ENCODE results near the gene ENO2. TPM values are rescaled to one million over a fixed set of nuclear protein-coding genes. Genes with fewer than 3 reads are reported as not detected.

Gene ENO2
- total RNA-seq, 2 experiments from 2014 or later = 133 to 141 TPM

DNA sequence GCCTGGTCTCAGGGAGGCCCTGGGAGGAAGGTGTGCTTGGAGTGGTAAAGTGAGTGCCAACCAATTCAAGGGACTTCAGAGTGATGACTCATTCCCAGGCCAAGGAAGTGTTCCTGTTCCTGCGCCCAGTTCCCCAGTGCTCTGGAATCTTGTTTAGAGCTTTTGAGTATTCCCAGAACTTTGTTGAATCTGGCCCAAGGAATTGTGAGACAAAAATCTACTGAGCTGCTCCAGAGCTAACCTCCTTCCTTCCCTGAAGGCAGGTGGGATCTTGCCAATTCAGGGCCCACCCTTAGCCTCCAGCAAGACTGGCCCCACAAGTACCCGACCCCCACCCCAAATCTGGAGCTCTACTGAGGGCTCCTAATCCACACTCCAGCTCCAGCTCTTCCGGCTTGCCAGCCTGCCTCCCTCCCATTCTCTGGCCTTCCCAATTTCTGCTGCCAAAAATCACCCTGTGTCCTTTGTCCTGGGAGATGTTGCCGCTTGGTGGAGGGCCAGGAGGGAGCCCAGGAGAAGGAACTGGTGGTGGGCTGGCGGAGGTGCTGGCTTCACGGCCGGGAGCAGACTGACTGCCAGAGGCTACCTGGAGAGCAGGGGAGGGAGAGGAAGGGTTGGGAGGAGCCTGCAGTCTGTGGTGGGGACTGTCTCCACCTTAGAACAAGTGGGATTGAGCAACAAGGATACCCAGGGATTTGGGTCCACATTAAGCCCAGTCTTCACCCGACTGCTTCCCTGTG, 11.3 kb downstream of the ENO2 start:
- DNase-seq = no peak
- Mint-ChIP-seq H3K27ac (peak overlapping the region; percentile 2), H3K27me3 (ENCODE audit: low read depth) (no peaks in the 10 kb centered on the region), H3K9me3 (ENCODE audit: insufficient read depth) (no peaks in the 10 kb centered on the region), H3K4me1 (ENCODE audit: low read depth) (peaks cover 65% of the 10 kb centered on the region), H3K4me3 (peak overlapping the region; percentile 31), H3K36me3 (ENCODE audit: low read depth) (peaks cover 32% of the 10 kb centered on the region)
- ChIA-PET CTCF (interaction anchor here (0.8 to 8.0 kb wide), 18 partner anchors 11 to 187 kb away, joined by 3 to 106 read pairs (median 6); partner anchors contain the start of genes C12orf57, C1RL, LPCAT3 and RNU7-1), POLR2A (interaction anchor here (0.6 to 8.3 kb wide), 11 partner anchors 12 to 192 kb away, joined by 3 to 94 read pairs (median 5); partner anchors contain the start of genes C12orf57, ENO2, LPCAT3 and RNU7-1)
- no peak for ATAC-seq

DNA sequence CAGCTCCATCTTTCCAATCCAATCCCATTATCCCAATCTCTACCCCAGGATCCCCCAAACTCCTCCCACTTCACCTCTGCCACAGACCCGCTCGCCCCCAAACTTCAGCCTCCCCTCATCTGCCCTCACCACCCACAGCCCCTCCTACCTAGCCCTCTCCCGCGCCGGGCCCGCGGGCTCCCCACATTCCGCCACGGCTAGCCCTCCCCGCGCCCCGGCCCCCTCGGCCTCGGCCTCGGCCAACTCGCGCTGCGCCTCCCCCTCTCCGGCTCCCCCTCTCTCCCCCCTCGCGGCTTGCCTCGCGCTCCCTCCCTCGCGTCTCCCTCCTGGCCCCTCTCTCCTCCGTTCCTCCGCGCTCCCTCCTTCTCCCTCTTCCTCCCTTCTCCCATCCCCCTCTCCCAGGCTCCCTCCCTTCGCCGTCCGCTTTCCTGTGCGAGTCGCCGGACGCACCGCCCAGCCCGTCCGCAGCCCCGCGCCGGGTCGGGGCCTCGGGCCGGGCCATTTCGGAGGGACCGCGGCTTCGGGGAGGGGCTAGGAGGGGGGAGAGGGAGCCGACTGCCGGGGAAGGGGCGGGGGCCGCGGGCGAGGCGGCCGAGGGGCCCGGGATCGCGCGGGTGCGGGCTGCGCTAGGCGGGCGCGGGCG, 13.1 kb downstream of the ENO2 start, which contains the start of gene ATN1:
Gene ATN1, plus strand, starts transcription at position 581 of the 643 bp plus-strand sequence. CDS start 6,043 bp downstream, outside the sequence.
- ChIA-PET CTCF (interaction anchor here (0.7 to 8.0 kb wide), 7 partner anchors 9 to 182 kb away, joined by 3 to 106 read pairs (median 14); partner anchors contain the start of genes C12orf57, RNU7-1, SPSB2 and TPI1), POLR2A (interaction anchor here (0.8 to 8.3 kb wide), 5 partner anchors 10 to 59 kb away, joined by 3 to 94 read pairs (median 17); partner anchors contain the start of genes C12orf57, RNU7-1 and TPI1)
- peak; percentile 34 for ATAC-seq

DNA sequence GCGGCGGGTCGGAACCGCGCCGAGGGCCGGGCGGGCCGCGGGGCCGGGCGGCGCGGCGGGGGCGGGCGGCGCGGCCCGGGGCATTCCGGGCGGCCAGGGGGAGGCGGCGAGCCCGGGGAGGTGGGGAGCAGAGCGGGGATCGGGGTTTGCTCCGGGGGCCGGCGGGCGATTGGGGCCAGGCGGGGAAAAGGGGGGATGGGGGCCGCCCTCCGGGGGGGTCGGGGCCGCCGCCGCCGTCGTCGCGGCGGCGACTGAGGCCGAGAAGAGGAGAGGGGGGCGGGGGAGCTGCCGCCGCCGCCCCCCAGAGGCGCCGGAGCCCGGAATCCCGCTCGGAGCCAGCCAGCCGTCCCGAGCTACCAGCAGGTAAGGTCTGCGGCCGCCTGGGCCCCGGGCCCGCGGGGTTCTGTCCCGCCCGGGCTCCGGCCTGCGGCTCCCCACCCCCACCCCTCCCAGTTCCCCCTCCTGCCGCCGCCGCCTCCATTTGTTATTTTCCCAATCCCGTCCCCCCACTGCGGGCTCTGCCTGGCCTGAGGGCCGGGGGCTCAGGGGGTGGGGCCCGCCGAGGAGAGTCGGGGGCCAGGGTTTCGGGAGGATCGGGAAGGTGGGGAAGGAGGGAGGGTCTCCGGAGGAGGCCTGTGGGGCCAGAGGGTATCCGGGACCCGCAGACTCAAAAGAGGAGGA, 13.8 kb downstream of the ENO2 start:
- H3K36me3 Mint-ChIP-seq (ENCODE audit: low read depth) = peaks cover 13% of the 10 kb centered on the region
- H3K4me1 Mint-ChIP-seq (ENCODE audit: low read depth) = peaks cover 69% of the 10 kb centered on the region
- H3K4me3 Mint-ChIP-seq = peak overlapping the region; percentile 72
- no peaks in the 10 kb centered on the region for H3K9me3 Mint-ChIP-seq (ENCODE audit: insufficient read depth)
- H3K27ac Mint-ChIP-seq = peak overlapping the region; percentile 36
- ChIA-PET CTCF (interaction anchor here (0.7 to 8.0 kb wide), 5 partner anchors 9 to 60 kb away, joined by 3 to 106 read pairs (median 3); partner anchors contain the start of genes C12orf57, RNU7-1 and TPI1), POLR2A (interaction anchor here (1.1 to 8.3 kb wide), 4 partner anchors 9 to 16 kb away, joined by 3 to 94 read pairs (median 34); partner anchors contain the start of genes C12orf57 and RNU7-1)
- H3K27me3 Mint-ChIP-seq (ENCODE audit: low read depth) = no peaks in the 10 kb centered on the region
- DNase-seq (no peak), ATAC-seq (peak; percentile 4)

More for the DNA sequence above, 13.1 kb downstream of the ENO2 start, which contains the start of gene ATN1:
- Mint-ChIP-seq H3K4me1 (ENCODE audit: low read depth) (peaks cover 68% of the 10 kb centered on the region), H3K4me3 (peak within 1 kb of the TSS; percentile 78), H3K36me3 (ENCODE audit: low read depth) (peaks cover 16% of the 10 kb centered on the region), H3K27ac (peak within 1 kb of the TSS; percentile 53), H3K27me3 (ENCODE audit: low read depth) (no peaks in the 10 kb centered on the region), H3K9me3 (ENCODE audit: insufficient read depth) (no peaks in the 10 kb centered on the region)
- peak; percentile 51 for DNase-seq

DNA sequence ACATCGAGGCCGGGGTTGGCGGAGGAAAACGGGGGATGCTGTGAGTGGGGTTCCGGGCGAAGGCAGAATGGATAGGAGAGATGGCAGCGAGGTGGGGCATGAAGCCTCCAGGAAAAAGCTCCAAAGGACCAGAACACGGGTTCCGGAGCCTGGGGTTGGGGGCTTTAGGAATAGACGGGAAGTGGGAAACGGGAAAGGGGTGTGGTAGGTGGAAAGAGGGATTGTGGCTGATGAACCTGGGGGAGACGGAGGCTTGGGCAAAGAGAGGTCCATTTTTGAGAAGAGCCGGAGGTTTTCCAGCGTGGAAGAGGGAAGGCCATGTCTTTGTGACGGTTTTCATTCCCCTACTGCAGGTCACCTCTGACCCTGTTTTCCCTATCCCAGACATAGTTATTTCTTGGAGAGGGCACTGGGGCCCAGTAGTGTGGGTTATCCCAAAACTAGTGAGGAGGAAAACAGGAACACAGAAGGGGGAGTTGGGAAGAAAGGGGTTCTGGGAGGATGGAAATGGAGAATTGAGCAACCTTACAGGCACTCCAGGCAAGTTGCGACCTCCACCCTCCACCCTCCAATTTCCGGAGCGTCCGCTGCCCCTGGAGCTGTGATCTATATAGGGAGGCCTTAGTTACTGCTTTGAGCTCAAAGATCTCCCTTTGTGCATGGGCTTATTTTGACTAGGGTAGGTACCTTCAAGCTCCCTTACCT, 14.5 kb downstream of the ENO2 start:
- Mint-ChIP-seq H3K4me1 (ENCODE audit: low read depth) (peaks cover 71% of the 10 kb centered on the region), H3K36me3 (ENCODE audit: low read depth) (peaks cover 13% of the 10 kb centered on the region), H3K27ac (peak overlapping the region; percentile 36), H3K4me3 (peak overlapping the region; percentile 72), H3K9me3 (ENCODE audit: insufficient read depth) (no peaks in the 10 kb centered on the region), H3K27me3 (ENCODE audit: low read depth) (no peaks in the 10 kb centered on the region)
- ATAC-seq (no peak), DNase-seq (no peak)
- POLR2A ChIA-PET = interaction anchor here (1.1 to 8.3 kb wide), 4 partner anchors 9 to 16 kb away, joined by 3 to 94 read pairs (median 34); partner anchors contain the start of genes C12orf57 and RNU7-1
- CTCF ChIA-PET = interaction anchor here (0.7 to 8.0 kb wide), 7 partner anchors 8 to 61 kb away, joined by 3 to 106 read pairs (median 3); partner anchors contain the start of genes C12orf57, RNU7-1 and TPI1

DNA sequence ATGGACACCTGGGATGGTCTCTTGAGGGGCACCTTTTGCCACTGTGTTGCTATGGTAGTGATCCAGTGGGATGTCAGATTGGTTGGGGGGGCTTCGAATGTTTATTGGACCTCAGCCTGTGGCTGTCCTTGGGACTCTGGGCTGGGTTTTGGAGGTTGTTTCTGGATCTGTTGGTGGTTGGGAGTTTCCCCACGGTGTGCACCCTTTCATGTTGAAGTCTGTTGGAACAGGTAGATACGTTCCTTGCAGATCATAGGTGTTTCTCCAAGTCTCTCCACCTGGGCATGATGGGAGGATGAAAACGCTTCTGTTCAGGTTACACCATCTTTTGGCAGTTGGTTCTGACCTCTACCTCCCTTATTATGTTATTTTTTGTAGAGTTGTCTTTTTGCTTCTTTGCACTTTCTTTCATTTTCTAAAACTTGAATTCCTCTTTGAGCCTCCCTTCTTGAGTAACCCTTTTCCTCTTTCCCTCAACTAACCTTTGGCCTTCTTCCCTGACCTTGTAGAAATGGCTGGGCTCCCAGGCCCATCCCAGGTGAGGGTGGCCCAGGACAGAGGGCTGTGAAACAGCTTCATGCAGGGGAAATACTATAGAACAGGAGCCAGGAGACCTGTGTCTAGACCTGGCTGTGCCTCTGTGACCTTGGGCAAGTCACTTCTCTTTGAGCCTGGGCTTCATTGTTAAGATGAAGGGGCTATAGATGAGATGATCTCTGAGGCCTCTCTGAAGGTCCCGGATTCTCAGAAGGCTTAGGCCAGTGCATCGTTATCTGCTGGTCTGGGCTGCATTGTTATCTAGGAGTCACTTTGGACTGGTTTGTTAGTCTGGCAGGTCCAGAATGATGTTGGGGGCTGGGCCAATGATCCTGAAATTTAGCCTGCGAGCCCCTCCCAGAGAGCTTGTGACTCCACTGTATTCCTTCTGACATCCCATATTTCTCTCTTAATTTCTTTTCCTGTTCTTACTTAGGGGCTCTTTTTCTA, 15.4 kb downstream of the ENO2 start:
- peak overlapping the region; percentile 53 for H3K27ac Mint-ChIP-seq
- POLR2A ChIA-PET = interaction anchor here (0.6 to 8.3 kb wide), 5 partner anchors 8 to 60 kb away, joined by 3 to 94 read pairs (median 5); partner anchors contain the start of genes C12orf57 and RNU7-1
- H3K4me1 Mint-ChIP-seq (ENCODE audit: low read depth) = peaks cover 71% of the 10 kb centered on the region
- H3K9me3 Mint-ChIP-seq (ENCODE audit: insufficient read depth) = no peaks in the 10 kb centered on the region
- peaks cover 17% of the 10 kb centered on the region for H3K36me3 Mint-ChIP-seq (ENCODE audit: low read depth)
- H3K4me3 Mint-ChIP-seq = peak overlapping the region; percentile 72
- no peak for ATAC-seq
- CTCF ChIA-PET = interaction anchor here (0.8 to 8.0 kb wide), 4 partner anchors 7 to 35 kb away, joined by 3 to 106 read pairs (median 4); no protein-coding TSS in a partner anchor
- H3K27me3 Mint-ChIP-seq (ENCODE audit: low read depth) = no peaks in the 10 kb centered on the region
- DNase-seq = no peak

DNA sequence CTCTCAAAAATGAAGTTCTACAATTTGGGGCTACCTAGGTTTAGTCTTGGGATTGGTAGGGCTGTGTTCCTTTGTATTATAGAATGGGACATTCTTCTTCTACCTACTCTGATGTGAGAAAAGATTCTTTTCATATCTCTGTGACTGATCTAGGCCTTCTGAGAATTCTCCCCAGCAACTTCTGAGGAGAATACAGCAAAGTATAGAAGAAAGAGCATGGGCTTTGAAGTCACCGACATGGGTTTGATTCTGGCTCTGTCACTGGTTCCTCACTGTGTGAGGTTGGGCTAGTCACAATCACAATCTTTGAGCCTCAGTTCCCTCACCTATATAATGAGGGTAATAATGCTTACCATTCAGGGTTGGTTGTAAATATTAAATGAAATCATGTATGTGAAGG, 18.4 kb downstream of the ENO2 start:
- POLR2A ChIA-PET = interaction anchor here (4.9 kb wide), 1 partner anchor 11 kb away, joined by 48 read pairs; the partner anchor contains the start of genes C12orf57 and RNU7-1
- no peaks in the 10 kb centered on the region for H3K9me3 Mint-ChIP-seq (ENCODE audit: insufficient read depth)
- peak overlapping the region; percentile 79 for H3K27ac Mint-ChIP-seq
- CTCF ChIA-PET = interaction anchor here (0.7 to 9.8 kb wide), 5 partner anchors 5 to 60 kb away, joined by 3 to 106 read pairs (median 6); partner anchors contain the start of genes ATN1, C12orf57, RNU7-1 and SPSB2
- H3K4me1 Mint-ChIP-seq (ENCODE audit: low read depth) = peaks cover 74% of the 10 kb centered on the region
- no peaks in the 10 kb centered on the region for H3K27me3 Mint-ChIP-seq (ENCODE audit: low read depth)
- no peak overlapping the region for H3K4me3 Mint-ChIP-seq
- peak; percentile 16 for ATAC-seq
- peaks cover 33% of the 10 kb centered on the region for H3K36me3 Mint-ChIP-seq (ENCODE audit: low read depth)
- no peak for DNase-seq

DNA sequence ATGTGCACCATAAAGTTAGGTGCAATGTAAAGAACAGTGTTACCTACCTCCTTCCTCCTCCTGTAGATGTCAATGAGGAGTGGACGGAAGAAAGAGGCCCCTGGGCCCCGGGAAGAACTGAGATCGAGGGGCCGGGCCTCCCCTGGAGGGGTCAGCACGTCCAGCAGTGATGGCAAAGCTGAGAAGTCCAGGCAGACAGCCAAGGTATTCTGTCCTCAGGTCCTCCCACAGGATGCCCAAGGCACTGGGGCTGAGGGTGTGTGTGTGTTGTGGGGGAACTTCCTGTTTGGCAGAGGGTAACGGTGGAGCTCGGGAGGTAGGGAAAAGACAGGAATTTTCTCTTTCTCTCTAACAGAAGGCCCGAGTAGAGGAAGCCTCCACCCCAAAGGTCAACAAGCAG, 19.7 kb downstream of the ENO2 start:
- CTCF ChIA-PET = interaction anchor here (0.8 to 9.8 kb wide), 6 partner anchors 7 to 84 kb away, joined by 3 to 106 read pairs (median 4); partner anchors contain the start of genes ATN1, C12orf57, LPCAT3 and RNU7-1
- peak overlapping the region; percentile 4 for H3K4me3 Mint-ChIP-seq
- H3K27ac Mint-ChIP-seq = peak overlapping the region; percentile 60
- DNase-seq (no peak), ATAC-seq (no peak)
- no peaks in the 10 kb centered on the region for H3K27me3 Mint-ChIP-seq (ENCODE audit: low read depth)
- peaks cover 34% of the 10 kb centered on the region for H3K36me3 Mint-ChIP-seq (ENCODE audit: low read depth)
- POLR2A ChIA-PET = interaction anchor here (0.8 to 4.9 kb wide), 2 partner anchors 10 to 84 kb away, joined by 3 to 48 read pairs; partner anchors contain the start of genes C12orf57, LPCAT3 and RNU7-1
- peaks cover 76% of the 10 kb centered on the region for H3K4me1 Mint-ChIP-seq (ENCODE audit: low read depth)
- no peaks in the 10 kb centered on the region for H3K9me3 Mint-ChIP-seq (ENCODE audit: insufficient read depth)

DNA sequence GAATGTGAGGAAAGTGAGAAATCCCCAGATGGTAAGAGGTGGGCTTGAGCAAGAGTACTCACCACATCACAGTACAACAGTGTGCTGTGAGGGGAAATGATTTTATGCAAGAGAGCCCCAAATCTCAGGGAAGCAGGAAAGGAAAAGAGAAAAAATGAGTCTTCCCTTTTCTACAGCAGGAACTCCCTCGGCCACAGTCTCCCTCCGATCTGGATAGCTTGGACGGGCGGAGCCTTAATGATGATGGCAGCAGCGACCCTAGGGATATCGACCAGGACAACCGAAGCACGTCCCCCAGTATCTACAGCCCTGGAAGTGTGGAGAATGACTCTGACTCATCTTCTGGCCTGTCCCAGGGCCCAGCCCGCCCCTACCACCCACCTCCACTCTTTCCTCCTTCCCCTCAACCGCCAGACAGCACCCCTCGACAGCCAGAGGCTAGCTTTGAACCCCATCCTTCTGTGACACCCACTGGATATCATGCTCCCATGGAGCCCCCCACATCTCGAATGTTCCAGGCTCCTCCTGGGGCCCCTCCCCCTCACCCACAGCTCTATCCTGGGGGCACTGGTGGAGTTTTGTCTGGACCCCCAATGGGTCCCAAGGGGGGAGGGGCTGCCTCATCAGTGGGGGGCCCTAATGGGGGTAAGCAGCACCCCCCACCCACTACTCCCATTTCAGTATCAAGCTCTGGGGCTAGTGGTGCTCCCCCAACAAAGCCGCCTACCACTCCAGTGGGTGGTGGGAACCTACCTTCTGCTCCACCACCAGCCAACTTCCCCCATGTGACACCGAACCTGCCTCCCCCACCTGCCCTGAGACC, 21.2 kb downstream of the ENO2 start:
- ATAC-seq (no peak), DNase-seq (no peak)
- CTCF ChIA-PET = interaction anchor here (1.3 to 18.6 kb wide), 8 partner anchors 8 to 83 kb away, joined by 3 to 742 read pairs (median 21); partner anchors contain the start of genes ATN1, LPCAT3 and SPSB2
- peaks cover 35% of the 10 kb centered on the region for H3K36me3 Mint-ChIP-seq (ENCODE audit: low read depth)
- H3K9me3 Mint-ChIP-seq (ENCODE audit: insufficient read depth) = no peaks in the 10 kb centered on the region
- peaks cover 69% of the 10 kb centered on the region for H3K4me1 Mint-ChIP-seq (ENCODE audit: low read depth)
- peak overlapping the region; percentile 82 for H3K4me3 Mint-ChIP-seq
- peak overlapping the region; percentile 97 for H3K27ac Mint-ChIP-seq
- POLR2A ChIA-PET = interaction anchor here (0.7 to 20.8 kb wide), 8 partner anchors 8 to 69 kb away, joined by 3 to 1099 read pairs (median 7); partner anchors contain the start of genes ATN1, C12orf57, PTPN6 and RNU7-1
- no peaks in the 10 kb centered on the region for H3K27me3 Mint-ChIP-seq (ENCODE audit: low read depth)
